ENCODE results near the gene BHLHE40.

The BHLHE40 gene

GRCh38 chr3:4988983-4989834, 10.0 kb downstream of the BHLHE40 start:
- DNase-seq: peak; percentile 75 to 84
- Histone ChIP-seq H3K9me3 (no peaks in the 10 kb centered on the region), H3K27ac (peak overlapping the region; percentile 95 to 99), H3K27me3 (no peaks in the 10 kb centered on the region), H3K4me3 (no peak overlapping the region), H3K4me1 (peaks cover 0 to 54% (median 36%) of the 10 kb centered on the region in 4 donors), H3K36me3 (no peaks in the 10 kb centered on the region)
- intact Hi-C loops (cut with DNase I; ENCODE audit: low total_unique reads): loop anchor here (5.0 kb wide), 3 partner anchors 38 to 272 kb away; no protein-coding TSS in a partner anchor
- no peak for TF ChIP-seq CTCF (IDR thresholded peaks at IDR 0.05)

- Histone ChIP-seq H3K9me3 (no peaks in the 10 kb centered on the region), H3K27ac (peak overlapping the region; percentile 95 to 99), H3K4me1 (peaks cover 0 to 54% (median 37%) of the 10 kb centered on the region in 4 donors), H3K27me3 (no peaks in the 10 kb centered on the region), H3K4me3 (no peak overlapping the region), H3K36me3 (no peaks in the 10 kb centered on the region)
- TF ChIP-seq CTCF (IDR thresholded peaks at IDR 0.05): no peak
- no peak for DNase-seq
- intact Hi-C loops (cut with DNase I; ENCODE audit: low total_unique reads): no loop called here
These were observed 10.8 kb downstream of the BHLHE40 start for GRCh38 chr3:4990069-4990468.

GRCh38 chr3:4992118-4992517, 12.9 kb downstream of the BHLHE40 start:
- DNase-seq: no peak
- Histone ChIP-seq H3K36me3 (no peaks in the 10 kb centered on the region), H3K9me3 (no peaks in the 10 kb centered on the region), H3K4me3 (no peak overlapping the region), H3K4me1 (peaks cover 0 to 46% (median 27%) of the 10 kb centered on the region in 4 donors), H3K27ac (peak overlapping the region; percentile 77 to 86), H3K27me3 (no peaks in the 10 kb centered on the region)
- no peak for TF ChIP-seq CTCF (IDR thresholded peaks at IDR 0.05)
- intact Hi-C loops (cut with DNase I; ENCODE audit: low total_unique reads): no loop called here

- no peak for DNase-seq
- Histone ChIP-seq H3K9me3 (no peaks in the 10 kb centered on the region), H3K36me3 (no peaks in the 10 kb centered on the region), H3K4me3 (no peak overlapping the region), H3K27ac (peak overlapping the region; percentile 77 to 86), H3K27me3 (no peaks in the 10 kb centered on the region), H3K4me1 (peaks cover 0 to 35% (median 24%) of the 10 kb centered on the region in 4 donors)
- no peak for TF ChIP-seq CTCF (IDR thresholded peaks at IDR 0.05)
- intact Hi-C loops (cut with DNase I; ENCODE audit: low total_unique reads): no loop called here
These were observed 14.3 kb downstream of the BHLHE40 start for GRCh38 chr3:4993276-4994143.

- intact Hi-C loops (cut with DNase I; ENCODE audit: low total_unique reads): no loop called here
- peak overlapping the region; percentile 77 to 86 for H3K27ac ChIP-seq
These were observed 15.0 kb downstream of the BHLHE40 start for GRCh38 chr3:4994144-4994730.

More at GRCh38 chr3:4994144-4994730, 15.0 kb downstream of the BHLHE40 start:
- no peak for DNase-seq
- Histone ChIP-seq H3K4me3 (no peak overlapping the region), H3K27me3 (no peaks in the 10 kb centered on the region), H3K9me3 (no peaks in the 10 kb centered on the region), H3K36me3 (no peaks in the 10 kb centered on the region), H3K4me1 (peaks cover 0 to 29% (median 17%) of the 10 kb centered on the region in 4 donors)
- TF ChIP-seq CTCF (IDR thresholded peaks at IDR 0.05): no peak

Measured in tibial artery (tissue), 4 donors.